HG03432 (cell line): ENCODE results near the gene KRTAP10-5.

Source experiments
- ATAC-seq: cut with Tn5 transposase; IDR thresholded peaks from one replicate; pipeline ENCODE4 v1.9.1; 2021; ENCODE audit warnings: mild to moderate bottlenecking, moderate library complexity; ENCODE audit not compliant: unreplicated experiment

Gene KRTAP10-5

GRCh38 chr21:44532712-44533111, 47.7 kb downstream of the KRTAP10-5 start:
- no peak for ATAC-seq

- ATAC-seq = no peak
Observed at GRCh38 chr21:44531606-44532564, 48.5 kb downstream of the KRTAP10-5 start.

GRCh38 chr21:44530903-44531605, 49.4 kb downstream of the KRTAP10-5 start:
- no peak for ATAC-seq

GRCh38 chr21:44530221-44530902, 50.0 kb downstream of the KRTAP10-5 start:
- no peak for ATAC-seq

GRCh38 chr21:44529503-44530125, 50.8 kb downstream of the KRTAP10-5 start:
- ATAC-seq = no peak
